GM23338 (cell line): ENCODE data around the gene NTRK3.

ENCODE experiments used
- EZH2 ChIP-seq: fragments of 200-600 bp; sonication (generic); IDR thresholded peaks from one replicate; pipeline ENCODE4 v1.8.0; 2017; ENCODE audit warnings: antibody characterized with exemption, mild to moderate bottlenecking, low read depth; ENCODE audit not compliant: unreplicated experiment
- EZH2phosphoT487 ChIP-seq: fragments of 200-600 bp; sonication (generic); IDR thresholded peaks from one replicate; pipeline ENCODE4 v1.8.1; 2018; ENCODE audit warnings: antibody characterized with exemption; ENCODE audit not compliant: unreplicated experiment
- JUNB ChIP-seq: IDR thresholded peaks from one replicate; pipeline ENCODE4 v1.6.1; 2016; ENCODE audit warnings: antibody characterized with exemption; ENCODE audit not compliant: unreplicated experiment
- POLR2AphosphoS5 ChIP-seq: IDR thresholded peaks from 2 replicates; pipeline ENCODE4 v1.6.1; 2016; ENCODE audit warnings: antibody characterized with exemption, low read depth
- TF ChIP-seq, protein P1 (sequence below), 2 experiments: fragments of 200-600 bp in 1 of 2; sonication (generic) in 1 of 2; conservative IDR thresholded peaks; 2 replicates each; pipeline versions ENCODE4 v1.5.1 to v1.6.1; 2016 to 2017; ENCODE audit warnings: antibody characterized with exemption in 2 of 2, low read depth in 2 of 2, mild to moderate bottlenecking in 2 of 2, moderate library complexity in 1 of 2
- TF ChIP-seq, protein P2 (sequence below): IDR thresholded peaks from one replicate; pipeline ENCODE4 v1.6.1; 2018; ENCODE audit warnings: antibody characterized with exemption; ENCODE audit not compliant: unreplicated experiment

DNA sequence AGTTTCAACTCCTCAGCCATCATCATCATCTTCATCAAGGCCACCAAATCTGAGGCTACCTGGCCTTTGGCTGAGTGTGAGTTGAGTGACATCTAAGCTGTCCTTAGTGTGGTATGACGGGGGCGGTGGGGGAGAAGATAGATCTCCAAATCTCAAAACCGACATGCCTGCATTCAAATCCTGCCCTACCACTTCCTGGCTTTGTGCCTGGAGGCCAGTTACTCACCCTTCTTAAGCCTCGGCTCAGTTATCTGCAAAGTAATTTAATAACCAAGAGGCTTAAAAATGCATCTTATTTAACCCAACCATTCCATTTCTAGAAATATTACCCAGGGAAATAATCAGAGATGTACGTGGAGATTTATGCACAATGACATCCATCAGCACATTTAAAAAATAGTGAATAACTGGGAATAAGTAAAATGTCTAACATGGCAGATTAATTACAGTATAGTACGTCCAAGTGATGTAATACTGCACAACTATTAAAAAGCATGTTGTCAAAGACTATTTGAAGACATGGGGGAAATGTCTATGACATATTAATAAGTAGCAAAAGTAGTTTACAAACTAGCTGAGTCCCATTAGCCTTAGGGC is 167.4 kb downstream of the NTRK3 start:
- TF ChIP-seq, protein P1, sequence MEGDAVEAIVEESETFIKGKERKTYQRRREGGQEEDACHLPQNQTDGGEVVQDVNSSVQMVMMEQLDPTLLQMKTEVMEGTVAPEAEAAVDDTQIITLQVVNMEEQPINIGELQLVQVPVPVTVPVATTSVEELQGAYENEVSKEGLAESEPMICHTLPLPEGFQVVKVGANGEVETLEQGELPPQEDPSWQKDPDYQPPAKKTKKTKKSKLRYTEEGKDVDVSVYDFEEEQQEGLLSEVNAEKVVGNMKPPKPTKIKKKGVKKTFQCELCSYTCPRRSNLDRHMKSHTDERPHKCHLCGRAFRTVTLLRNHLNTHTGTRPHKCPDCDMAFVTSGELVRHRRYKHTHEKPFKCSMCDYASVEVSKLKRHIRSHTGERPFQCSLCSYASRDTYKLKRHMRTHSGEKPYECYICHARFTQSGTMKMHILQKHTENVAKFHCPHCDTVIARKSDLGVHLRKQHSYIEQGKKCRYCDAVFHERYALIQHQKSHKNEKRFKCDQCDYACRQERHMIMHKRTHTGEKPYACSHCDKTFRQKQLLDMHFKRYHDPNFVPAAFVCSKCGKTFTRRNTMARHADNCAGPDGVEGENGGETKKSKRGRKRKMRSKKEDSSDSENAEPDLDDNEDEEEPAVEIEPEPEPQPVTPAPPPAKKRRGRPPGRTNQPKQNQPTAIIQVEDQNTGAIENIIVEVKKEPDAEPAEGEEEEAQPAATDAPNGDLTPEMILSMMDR (conservative IDR thresholded peaks at IDR 0.05; ENCODE audit: low read depth in 2 of 2): no peak
- TF ChIP-seq EZH2 (no peak), EZH2phosphoT487 (no peak), POLR2AphosphoS5 (no peak), JUNB (no peak)
- TF ChIP-seq, protein P2, sequence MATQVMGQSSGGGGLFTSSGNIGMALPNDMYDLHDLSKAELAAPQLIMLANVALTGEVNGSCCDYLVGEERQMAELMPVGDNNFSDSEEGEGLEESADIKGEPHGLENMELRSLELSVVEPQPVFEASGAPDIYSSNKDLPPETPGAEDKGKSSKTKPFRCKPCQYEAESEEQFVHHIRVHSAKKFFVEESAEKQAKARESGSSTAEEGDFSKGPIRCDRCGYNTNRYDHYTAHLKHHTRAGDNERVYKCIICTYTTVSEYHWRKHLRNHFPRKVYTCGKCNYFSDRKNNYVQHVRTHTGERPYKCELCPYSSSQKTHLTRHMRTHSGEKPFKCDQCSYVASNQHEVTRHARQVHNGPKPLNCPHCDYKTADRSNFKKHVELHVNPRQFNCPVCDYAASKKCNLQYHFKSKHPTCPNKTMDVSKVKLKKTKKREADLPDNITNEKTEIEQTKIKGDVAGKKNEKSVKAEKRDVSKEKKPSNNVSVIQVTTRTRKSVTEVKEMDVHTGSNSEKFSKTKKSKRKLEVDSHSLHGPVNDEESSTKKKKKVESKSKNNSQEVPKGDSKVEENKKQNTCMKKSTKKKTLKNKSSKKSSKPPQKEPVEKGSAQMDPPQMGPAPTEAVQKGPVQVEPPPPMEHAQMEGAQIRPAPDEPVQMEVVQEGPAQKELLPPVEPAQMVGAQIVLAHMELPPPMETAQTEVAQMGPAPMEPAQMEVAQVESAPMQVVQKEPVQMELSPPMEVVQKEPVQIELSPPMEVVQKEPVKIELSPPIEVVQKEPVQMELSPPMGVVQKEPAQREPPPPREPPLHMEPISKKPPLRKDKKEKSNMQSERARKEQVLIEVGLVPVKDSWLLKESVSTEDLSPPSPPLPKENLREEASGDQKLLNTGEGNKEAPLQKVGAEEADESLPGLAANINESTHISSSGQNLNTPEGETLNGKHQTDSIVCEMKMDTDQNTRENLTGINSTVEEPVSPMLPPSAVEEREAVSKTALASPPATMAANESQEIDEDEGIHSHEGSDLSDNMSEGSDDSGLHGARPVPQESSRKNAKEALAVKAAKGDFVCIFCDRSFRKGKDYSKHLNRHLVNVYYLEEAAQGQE: no peak
